Measurements from ENCODE around the gene SPECC1L.
"Not testable (repeated sequence)": the region's sequence is repeated elsewhere in the genome, so short reads cannot be mapped to it uniquely, and the experiment has no call there.

The SPECC1L gene

GRCh38 chr22:24247564-24248344, 22.9 kb upstream of the SPECC1L start:
- DNase-seq, result peak; percentile 34

DNA sequence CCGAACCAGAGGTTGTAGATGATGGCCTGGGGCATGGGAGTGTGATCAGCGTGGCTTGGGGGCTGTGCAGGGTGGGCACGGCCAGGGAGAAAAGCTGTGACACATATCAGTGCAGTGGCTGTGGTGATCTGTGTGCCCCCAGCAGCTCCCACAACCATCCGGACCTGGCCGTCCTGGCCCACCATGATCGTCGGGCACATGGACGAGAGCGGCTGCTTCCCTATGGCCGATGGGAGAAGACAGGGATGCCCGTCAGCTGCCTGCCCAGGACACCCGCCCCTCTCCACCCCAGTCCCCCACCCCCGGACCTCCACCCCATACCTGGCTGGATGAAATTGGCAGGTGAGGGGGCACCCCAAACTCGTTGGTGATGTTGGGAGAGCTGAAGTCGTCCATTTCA, 22.0 kb upstream of the SPECC1L start:
- DNase-seq, result not testable (repeated sequence)

DNA sequence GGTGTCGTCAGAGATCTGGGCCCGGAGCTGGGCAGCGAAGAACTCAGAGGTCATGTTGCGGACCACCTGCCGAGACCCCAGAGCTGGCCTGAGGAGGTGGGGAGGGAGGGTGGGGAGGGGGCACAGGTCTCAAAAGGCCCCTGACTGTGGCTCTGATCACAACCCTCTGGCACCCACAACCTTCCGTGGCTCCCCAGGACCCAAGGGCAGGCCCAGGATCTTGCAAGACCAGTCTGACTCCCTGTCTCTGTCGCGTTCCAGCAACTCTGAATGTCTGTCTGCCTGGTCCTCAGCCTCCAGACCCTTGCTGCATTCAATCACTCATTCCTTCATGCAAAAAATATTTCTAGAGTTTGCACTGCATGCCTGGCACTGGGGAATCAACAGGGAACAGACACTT, 21.2 kb upstream of the SPECC1L start:
- DNase-seq, result not testable (repeated sequence)

- DNase-seq, result not testable (repeated sequence)
Measured at GRCh38 chr22:24251286-24251685, 19.3 kb upstream of the SPECC1L start.

- not testable (repeated sequence) for DNase-seq
Measured at GRCh38 chr22:24253126-24253525, 17.5 kb upstream of the SPECC1L start.

- not testable (repeated sequence) for DNase-seq
Measured at GRCh38 chr22:24256136-24256535, 14.5 kb upstream of the SPECC1L start.

- not testable (repeated sequence) for DNase-seq
Measured at GRCh38 chr22:24256736-24257135, 13.9 kb upstream of the SPECC1L start.

DNA sequence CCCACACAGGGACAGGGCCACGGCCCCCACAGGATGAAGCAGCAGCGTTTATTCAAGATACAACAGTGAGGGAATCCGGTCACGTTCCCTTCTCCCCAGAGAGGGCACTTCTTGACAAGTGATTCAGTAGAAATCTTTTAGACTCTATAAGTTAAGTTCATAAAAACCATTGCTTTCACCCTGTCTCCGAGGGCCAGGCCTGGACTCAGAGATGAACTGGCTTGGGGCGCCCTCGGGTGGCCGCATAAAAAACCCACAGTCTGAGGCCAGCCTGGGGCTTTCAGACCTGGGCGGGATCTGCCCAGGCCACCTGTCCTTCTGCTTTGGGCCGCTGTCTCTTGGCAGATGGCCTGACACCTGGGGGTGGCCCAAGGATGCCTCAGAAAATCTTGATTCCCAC, 11.2 kb upstream of the SPECC1L start:
- DNase-seq, result peak; percentile 62

- not testable (repeated sequence) for DNase-seq
Measured at GRCh38 chr22:24262185-24262749, 8.4 kb upstream of the SPECC1L start.

GRCh38 chr22:24263479-24263878, 7.2 kb upstream of the SPECC1L start:
- not testable (repeated sequence) for DNase-seq

DNA sequence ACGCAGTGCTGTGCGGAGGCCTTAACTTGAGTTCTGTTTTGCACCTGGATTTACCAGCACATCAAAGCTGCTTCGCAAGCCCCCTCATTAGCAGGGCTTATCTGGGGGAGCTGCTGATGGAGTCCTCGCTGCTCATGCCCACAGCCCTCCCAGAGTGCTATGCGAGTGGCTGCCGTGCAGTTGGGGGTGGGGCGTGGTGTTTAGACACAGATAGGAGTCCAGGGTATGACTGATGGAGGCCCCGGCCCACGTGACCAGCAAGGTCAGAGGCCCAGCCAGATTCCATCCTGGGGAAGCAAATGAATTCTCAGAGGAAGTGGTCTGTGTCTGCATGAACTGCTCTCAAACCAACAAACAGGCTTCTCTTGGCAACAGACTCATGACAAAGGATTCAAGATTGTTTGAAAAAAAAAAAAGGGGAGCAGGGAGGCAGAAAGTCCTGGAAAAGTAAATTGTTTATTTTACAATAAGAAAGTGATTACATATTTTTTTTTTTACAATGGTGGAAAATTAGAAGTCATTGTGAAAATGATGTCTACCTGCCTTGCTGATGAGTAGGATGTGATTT, 6.2 kb upstream of the SPECC1L start:
- DNase-seq, result not testable (repeated sequence)

GRCh38 chr22:24265734-24266133, 4.9 kb upstream of the SPECC1L start:
- DNase-seq, result no peak

- not testable (repeated sequence) for DNase-seq
Measured at GRCh38 chr22:24266495-24266894, 4.1 kb upstream of the SPECC1L start.

DNA sequence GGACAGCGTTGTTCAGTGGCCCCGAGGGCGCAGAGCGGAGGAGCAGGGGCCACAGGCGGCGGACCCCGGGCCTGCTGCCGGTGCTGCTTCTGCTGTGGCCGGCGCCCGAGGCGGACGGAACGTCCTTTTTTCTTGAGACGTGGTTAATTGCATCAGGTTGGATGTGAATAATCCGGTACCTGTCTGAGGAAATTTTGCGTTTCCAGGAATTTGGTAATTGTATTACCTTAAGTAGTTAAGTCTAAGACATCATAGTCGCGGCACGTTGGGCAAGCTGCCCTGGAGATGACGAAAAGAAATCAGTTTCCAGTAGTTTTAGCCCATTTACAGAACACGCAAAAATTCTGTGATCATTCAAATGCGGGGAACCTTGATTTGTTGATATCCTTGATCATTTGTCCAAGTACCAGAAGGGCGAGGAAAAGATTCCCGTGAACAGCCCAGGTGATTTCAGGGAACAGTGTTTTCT, 789 bp downstream of the SPECC1L start:
- DNase-seq, result no peak

GRCh38 chr22:24273031-24273430, 2.4 kb downstream of the SPECC1L start:
- not testable (repeated sequence) for DNase-seq

DNA sequence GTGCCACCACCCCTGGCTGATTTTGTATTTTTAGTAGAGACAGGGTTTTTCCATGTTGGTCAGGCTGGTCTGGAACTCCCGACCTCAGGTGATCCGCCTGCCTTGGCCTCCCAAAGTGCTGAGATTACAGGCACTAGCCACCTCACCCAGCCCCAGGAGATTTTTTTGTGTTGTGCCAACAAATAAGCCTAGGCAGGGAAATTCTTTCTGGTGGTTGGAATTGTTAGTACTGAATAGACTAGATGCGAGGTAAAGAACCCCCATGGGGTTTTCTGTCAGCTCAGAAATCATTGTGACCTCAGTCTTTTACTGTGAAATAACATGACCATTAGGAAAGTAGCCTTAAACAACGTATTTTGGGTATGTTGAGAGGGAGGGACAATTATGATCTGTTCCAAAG, 3.3 kb downstream of the SPECC1L start:
- DNase-seq, result not testable (repeated sequence)

- DNase-seq, result not testable (repeated sequence)
Measured at GRCh38 chr22:24274696-24275405, 4.2 kb downstream of the SPECC1L start.

DNA sequence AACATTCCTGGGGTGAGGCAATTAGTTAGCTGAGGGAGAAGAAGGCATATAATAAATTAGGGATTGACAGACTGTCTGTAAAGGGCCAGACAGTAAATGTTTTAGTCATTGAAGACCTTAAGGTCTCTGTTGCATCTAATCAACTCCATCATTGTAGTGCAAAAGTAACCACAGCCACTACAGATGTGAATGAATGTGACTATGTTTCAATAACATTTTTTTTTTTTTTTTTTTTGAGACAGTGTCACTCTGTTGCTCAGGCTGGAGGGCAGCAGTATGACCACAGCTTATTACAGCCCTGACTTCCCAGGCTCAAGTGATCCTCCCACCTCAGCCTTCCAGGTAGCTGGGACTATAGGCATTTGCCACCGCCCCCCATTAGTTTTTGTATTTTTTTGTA, 9.7 kb downstream of the SPECC1L start:
- not testable (repeated sequence) for DNase-seq

DNA sequence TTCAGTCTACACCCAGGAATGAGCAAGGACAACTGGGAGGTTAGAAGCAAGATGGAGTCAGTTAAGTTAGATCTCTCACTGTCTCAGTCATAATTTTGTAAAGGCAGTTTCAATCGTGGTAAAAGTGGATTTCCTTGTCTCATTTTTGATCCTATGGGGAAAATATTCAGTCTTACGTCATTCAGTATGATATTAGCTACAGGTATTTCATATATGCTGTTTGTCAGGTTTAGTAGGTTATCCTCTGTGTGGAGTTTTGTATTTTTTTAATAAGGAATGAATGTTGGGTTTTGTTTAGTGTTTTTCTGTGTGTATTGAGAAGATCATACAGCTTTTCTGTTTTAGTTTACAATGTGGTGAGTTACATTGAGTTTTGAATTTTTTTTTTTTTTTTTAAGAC, 11.8 kb downstream of the SPECC1L start:
- DNase-seq, result no peak

GRCh38 chr22:24284747-24285203, 14.1 kb downstream of the SPECC1L start:
- DNase-seq, result no peak

GRCh38 chr22:24285245-24285644, 14.6 kb downstream of the SPECC1L start:
- no peak for DNase-seq

- DNase-seq, result not testable (repeated sequence)
Measured at GRCh38 chr22:24287212-24287611, 16.6 kb downstream of the SPECC1L start.

DNA sequence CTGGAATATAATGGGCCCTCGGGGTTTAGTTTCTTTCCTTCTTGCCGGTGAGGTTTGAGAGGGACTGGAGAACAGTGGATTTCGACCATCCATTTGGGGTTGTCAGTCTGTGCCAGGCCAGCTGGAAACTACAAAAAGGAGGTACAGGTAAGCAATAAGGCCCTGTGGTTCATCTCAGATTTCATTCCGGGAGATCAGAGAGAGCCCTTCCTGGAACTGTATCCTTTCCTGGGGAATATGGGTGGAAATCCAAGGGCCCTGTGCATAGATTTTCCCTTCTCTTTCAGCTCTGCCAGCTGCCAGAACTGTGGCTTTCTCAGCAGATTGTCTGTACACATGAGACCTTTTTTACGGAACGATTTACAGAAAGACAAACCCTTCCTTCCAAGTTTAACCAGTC, 17.2 kb downstream of the SPECC1L start:
- peak; percentile 27 for DNase-seq

Data from NCI-H2171 treated with DMSO at 0.1 percent for 48 hours (cell line).